Breast epithelium (tissue), 3 donors: ENCODE data around the gene RPL5.

Source experiments
- CTCF ChIP-seq, 3 donors: fragments of 450-650 bp; IDR thresholded peaks; one replicate each; pipeline ENCODE4 v1.5.1; 2016 to 2017; ENCODE audit warnings: antibody characterized with exemption in 3 of 3, mild to moderate bottlenecking in 3 of 3, moderate library complexity in 3 of 3
- POLR2A ChIP-seq: fragments of 450-650 bp; IDR thresholded peaks from one replicate; pipeline ENCODE4 v1.6.1; 2016; ENCODE audit warnings: antibody characterized with exemption, mild to moderate bottlenecking, moderate library complexity

- TF ChIP-seq CTCF (IDR thresholded peaks at IDR 0.05) (no peak), POLR2A (no peak)
These were observed 9.0 kb upstream of the RPL5 start for GRCh38 chr1:92822879-92823278.
